HCEC 1CT (cell line): Measurements from ENCODE around the gene IL21.
A peak's percentile ranks its signal among the peaks of the same experiment; 100 is the strongest.

ENCODE experiments used
- DNase-seq: peaks from one replicate; pipeline ENCODE4 v3.0.0-alpha.2; 2017

The IL21 gene

GRCh38 chr4:122632396-122633143 lies 11.7 kb upstream of the IL21 start:
- DNase-seq: no peak

- no peak for DNase-seq
Observed at GRCh38 chr4:122625156-122625555, 4.3 kb upstream of the IL21 start.

GRCh38 chr4:122624205-122624604 lies 3.3 kb upstream of the IL21 start:
- no peak for DNase-seq

- no peak for DNase-seq
Observed at GRCh38 chr4:122623637-122624166, 2.8 kb upstream of the IL21 start.

- no peak for DNase-seq
Observed at GRCh38 chr4:122622400-122622799, 1.5 kb upstream of the IL21 start.

- DNase-seq: no peak
Observed at GRCh38 chr4:122619611-122620010, 1.3 kb downstream of the IL21 start.

GRCh38 chr4:122617597-122618593 lies 3.0 kb downstream of the IL21 start:
- DNase-seq: no peak

- DNase-seq: no peak
Observed at GRCh38 chr4:122616915-122617596, 3.8 kb downstream of the IL21 start.

- no peak for DNase-seq
Observed at GRCh38 chr4:122614621-122615020, 6.2 kb downstream of the IL21 start.

- DNase-seq: peak; percentile 4
Observed at GRCh38 chr4:122612540-122612939, 8.3 kb downstream of the IL21 start.

- DNase-seq: no peak
Observed at GRCh38 chr4:122606364-122607043, 14.4 kb downstream of the IL21 start.

- no peak for DNase-seq
Observed at GRCh38 chr4:122604146-122604545, 16.7 kb downstream of the IL21 start.

- no peak for DNase-seq
Observed at GRCh38 chr4:122603156-122603574, 17.7 kb downstream of the IL21 start.

GRCh38 chr4:122602277-122603142 lies 18.4 kb downstream of the IL21 start:
- DNase-seq: peak; percentile 50

- DNase-seq: no peak
Observed at GRCh38 chr4:122591196-122591595, 29.7 kb downstream of the IL21 start.

GRCh38 chr4:122588453-122589238 lies 32.2 kb downstream of the IL21 start:
- peak; percentile 76 for DNase-seq

GRCh38 chr4:122584519-122584918 lies 36.3 kb downstream of the IL21 start:
- peak; percentile 62 for DNase-seq

- peak; percentile 8 for DNase-seq
Observed at GRCh38 chr4:122583906-122584305, 37.0 kb downstream of the IL21 start.

- no peak for DNase-seq
Observed at GRCh38 chr4:122577808-122578781, 42.8 kb downstream of the IL21 start.
